SK-N-SH treated with all-trans-retinoic acid at 6 μM for 48 hours (cell line): ENCODE results near the gene CENPM.
A peak's percentile ranks its signal among the peaks of the same experiment; 100 is the strongest.

Experiments
- ATAC-seq: fragments of 200-7000 bp; cut with Tn5 transposase; 3 replicates; pipeline ENCODE4 v1.9.1; 2020; ENCODE audit warnings: mild to moderate bottlenecking, moderate library complexity
- BACH2 ChIP-seq: fragments of 250-450 bp; sonication (Bioruptor Pico); IDR thresholded peaks from 2 replicates; pipeline ENCODE4 v1.9.0; 2021; ENCODE audit warnings: mild to moderate bottlenecking, borderline replicate concordance
- GLIS3 ChIP-seq: fragments of 250-450 bp; sonication (Bioruptor Pico); IDR thresholded peaks from 2 replicates; pipeline ENCODE4 v1.5.0; 2020; ENCODE audit warnings: mild to moderate bottlenecking, moderate library complexity
- ISL1 ChIP-seq: fragments of 250-450 bp; sonication (Bioruptor Pico); IDR thresholded peaks from 2 replicates; pipeline ENCODE4 v2.1.2; 2022; ENCODE audit warnings: mild to moderate bottlenecking, moderate library complexity
- OSR1 ChIP-seq: fragments of 250-450 bp; sonication (Bioruptor Pico); IDR thresholded peaks from 2 replicates; pipeline ENCODE4 v1.8.0; 2022; ENCODE audit warnings: moderate library complexity, mild to moderate bottlenecking, inconsistent platforms
- PATZ1 ChIP-seq: fragments of 250-450 bp; sonication (Bioruptor Pico); IDR thresholded peaks from 2 replicates; pipeline ENCODE4 v1.8.0; 2020; ENCODE audit warnings: mild to moderate bottlenecking, moderate library complexity, borderline replicate concordance
- POU6F1 ChIP-seq: fragments of 250-450 bp; sonication (Bioruptor Pico); IDR thresholded peaks from 2 replicates; pipeline ENCODE4 v1.8.0; 2021; ENCODE audit warnings: low read depth, mild to moderate bottlenecking, moderate library complexity, borderline replicate concordance
- PPARA ChIP-seq: fragments of 250-450 bp; sonication (Bioruptor Pico); IDR thresholded peaks from 2 replicates; pipeline ENCODE4 v1.5.0; 2020; ENCODE audit warnings: mild to moderate bottlenecking, borderline replicate concordance
- RARB ChIP-seq: fragments of 250-450 bp; sonication (Bioruptor Pico); IDR thresholded peaks from 2 replicates; pipeline ENCODE4 v1.8.0; 2021; ENCODE audit warnings: mild to moderate bottlenecking, moderate library complexity
- SNAI2 ChIP-seq: fragments of 250-450 bp; sonication (Bioruptor Pico); IDR thresholded peaks from 2 replicates; pipeline ENCODE4 v1.5.0; 2020; ENCODE audit warnings: mild to moderate bottlenecking, moderate library complexity
- TOX ChIP-seq: fragments of 250-450 bp; sonication (Bioruptor Pico); IDR thresholded peaks from 2 replicates; pipeline ENCODE4 v1.8.0; 2021; ENCODE audit warnings: mild to moderate bottlenecking, moderate library complexity, borderline replicate concordance
- ZC3H10 ChIP-seq: fragments of 250-450 bp; sonication (Bioruptor Pico); IDR thresholded peaks from 2 replicates; pipeline ENCODE4 v1.5.1; 2021; ENCODE audit warnings: mild to moderate bottlenecking, moderate library complexity
- ZFP3 ChIP-seq: fragments of 250-450 bp; sonication (Bioruptor Pico); IDR thresholded peaks from 2 replicates; pipeline ENCODE4 v1.5.0; 2020; ENCODE audit warnings: mild to moderate bottlenecking, moderate library complexity
- ZNF70 ChIP-seq: fragments of 450-650 bp; formaldehyde crosslinking; IDR thresholded peaks from 2 replicates; pipeline ENCODE4 v1.5.0; 2020; ENCODE audit warnings: mild to moderate bottlenecking, moderate library complexity
- ZNF8 ChIP-seq: fragments of 450-650 bp; formaldehyde crosslinking; IDR thresholded peaks from 2 replicates; pipeline ENCODE4 v1.5.0; 2020; ENCODE audit warnings: mild to moderate bottlenecking, moderate library complexity
- TF ChIP-seq, protein P1 (sequence below): fragments of 250-450 bp; sonication (Bioruptor Pico); IDR thresholded peaks from 2 replicates; pipeline ENCODE4 v1.5.1; 2020; ENCODE audit warnings: low read depth, mild to moderate bottlenecking, moderate library complexity
- TF ChIP-seq, protein P2 (sequence below): fragments of 250-450 bp; sonication (Bioruptor Pico); IDR thresholded peaks from 2 replicates; pipeline ENCODE4 v1.5.1; 2021; ENCODE audit warnings: mild to moderate bottlenecking, moderate library complexity

Gene CENPM

GRCh38 chr22:41963453-41964111, 16.6 kb upstream of the CENPM start:
- TF ChIP-seq PATZ1 (CRISPR knock-in tag) = no peak
- TF ChIP-seq OSR1 = no peak
- TF ChIP-seq BACH2 (CRISPR knock-in tag) = no peak
- TF ChIP-seq ZFP3 (CRISPR knock-in tag) = peak; percentile 72; the same call in 1 of the 2 replicates
- ATAC-seq = no peak

DNA sequence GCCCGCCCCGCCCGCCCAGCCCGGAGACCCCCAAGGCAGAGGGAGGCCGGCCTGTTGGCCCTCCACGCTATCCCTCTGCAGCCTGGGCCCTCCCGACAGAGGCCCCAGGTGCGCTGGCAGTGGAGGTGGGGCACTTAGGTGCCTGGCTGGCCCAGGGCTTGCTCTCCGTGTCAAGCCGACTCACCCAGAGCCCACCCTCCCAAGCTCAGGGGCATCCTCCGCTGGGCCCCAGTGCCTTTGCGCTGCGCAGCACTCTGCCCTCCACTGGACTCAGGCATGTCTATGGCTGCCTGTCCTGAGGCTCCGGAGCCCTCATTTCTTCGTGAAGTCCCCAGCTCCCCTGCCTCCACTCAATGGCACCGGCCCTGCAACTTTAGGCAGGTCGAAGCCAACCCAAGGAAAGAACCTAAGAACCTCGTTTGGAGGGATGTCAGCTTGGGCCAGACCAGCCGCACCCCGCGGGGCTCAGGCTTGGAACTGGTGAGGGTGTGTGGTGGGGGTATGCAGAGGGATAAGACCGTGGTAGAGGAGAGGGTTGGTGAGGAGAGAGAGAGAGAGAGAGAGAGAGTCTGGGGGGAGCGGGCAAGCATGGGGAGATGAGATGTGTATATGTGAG, 11.1 kb upstream of the CENPM start:
- no peak for ATAC-seq
- TF ChIP-seq BACH2 (CRISPR knock-in tag) (no peak), SNAI2 (CRISPR knock-in tag) (no peak)

GRCh38 chr22:41952713-41953112, 5.8 kb upstream of the CENPM start:
- ATAC-seq = no peak

GRCh38 chr22:41951898-41952474, 5.0 kb upstream of the CENPM start, which contains the start of gene SMIM45:
SMIM45 (plus strand) TSS chr22:41952150.
- TF ChIP-seq ZNF8 (CRISPR knock-in tag) = no peak
- TF ChIP-seq, protein P1, sequence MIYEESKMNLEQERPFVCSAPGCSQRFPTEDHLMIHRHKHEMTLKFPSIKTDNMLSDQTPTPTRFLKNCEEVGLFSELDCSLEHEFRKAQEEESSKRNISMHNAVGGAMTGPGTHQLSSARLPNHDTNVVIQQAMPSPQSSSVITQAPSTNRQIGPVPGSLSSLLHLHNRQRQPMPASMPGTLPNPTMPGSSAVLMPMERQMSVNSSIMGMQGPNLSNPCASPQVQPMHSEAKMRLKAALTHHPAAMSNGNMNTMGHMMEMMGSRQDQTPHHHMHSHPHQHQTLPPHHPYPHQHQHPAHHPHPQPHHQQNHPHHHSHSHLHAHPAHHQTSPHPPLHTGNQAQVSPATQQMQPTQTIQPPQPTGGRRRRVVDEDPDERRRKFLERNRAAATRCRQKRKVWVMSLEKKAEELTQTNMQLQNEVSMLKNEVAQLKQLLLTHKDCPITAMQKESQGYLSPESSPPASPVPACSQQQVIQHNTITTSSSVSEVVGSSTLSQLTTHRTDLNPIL (CRISPR knock-in tag) = no peak
- TF ChIP-seq PATZ1 (CRISPR knock-in tag) = no peak

More at GRCh38 chr22:41952713-41953112, 5.8 kb upstream of the CENPM start:
- TF ChIP-seq, protein P2, sequence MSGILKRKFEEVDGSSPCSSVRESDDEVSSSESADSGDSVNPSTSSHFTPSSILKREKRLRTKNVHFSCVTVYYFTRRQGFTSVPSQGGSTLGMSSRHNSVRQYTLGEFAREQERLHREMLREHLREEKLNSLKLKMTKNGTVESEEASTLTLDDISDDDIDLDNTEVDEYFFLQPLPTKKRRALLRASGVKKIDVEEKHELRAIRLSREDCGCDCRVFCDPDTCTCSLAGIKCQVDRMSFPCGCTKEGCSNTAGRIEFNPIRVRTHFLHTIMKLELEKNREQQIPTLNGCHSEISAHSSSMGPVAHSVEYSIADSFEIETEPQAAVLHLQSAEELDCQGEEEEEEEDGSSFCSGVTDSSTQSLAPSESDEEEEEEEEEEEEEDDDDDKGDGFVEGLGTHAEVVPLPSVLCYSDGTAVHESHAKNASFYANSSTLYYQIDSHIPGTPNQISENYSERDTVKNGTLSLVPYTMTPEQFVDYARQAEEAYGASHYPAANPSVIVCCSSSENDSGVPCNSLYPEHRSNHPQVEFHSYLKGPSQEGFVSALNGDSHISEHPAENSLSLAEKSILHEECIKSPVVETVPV (CRISPR knock-in tag) = no peak
- TF ChIP-seq OSR1 (no peak), ZC3H10 (CRISPR knock-in tag) (no peak), RARB (CRISPR knock-in tag) (no peak), POU6F1 (CRISPR knock-in tag) (no peak)

GRCh38 chr22:41949297-41949965, 2.5 kb upstream of the CENPM start:
- no peak for ATAC-seq
- TF ChIP-seq ISL1 (CRISPR knock-in tag) (no peak), GLIS3 (CRISPR knock-in tag) (no peak), PPARA (no peak), TOX (CRISPR knock-in tag) (no peak), ZNF70 (no peak), PATZ1 (CRISPR knock-in tag) (no peak)
- TF ChIP-seq, protein P1 (CRISPR knock-in tag) = no peak
- TF ChIP-seq, protein P2 (CRISPR knock-in tag) = no peak

More at GRCh38 chr22:41951898-41952474, 5.0 kb upstream of the CENPM start, which contains the start of gene SMIM45:
- ATAC-seq = peak; percentile 40; the same call in 1 of the 3 replicates
